Neural cell (in vitro differentiated cells): ENCODE data around the gene STAC. TPM values are rescaled to one million over a fixed set of nuclear protein-coding genes. Genes with fewer than 3 reads are reported as not detected.
"Not testable (repeated sequence)": the region's sequence is repeated elsewhere in the genome, so short reads cannot be mapped to it uniquely, and the experiment has no call there.

Experiments
- H2AFZ ChIP-seq: fragments of 200-600, 300-800 bp; sonication (generic), shearing (Covaris generic); 2 replicates; pipeline ENCODE4 v1.6.0; 2014; ENCODE audit warnings: low read depth, mild to moderate bottlenecking, antibody characterized with exemption, low read length, moderate library complexity
- H3F3A ChIP-seq: fragments of 200-600 bp; shearing (Covaris generic); 2 replicates; pipeline ENCODE4 v1.6.1; 2016; ENCODE audit warnings: mild to moderate bottlenecking, moderate library complexity, mixed read lengths, antibody characterized with exemption, low read length; ENCODE audit not compliant: insufficient read depth, poor library complexity, severe bottlenecking
- H3K27ac ChIP-seq: fragments of 200-600, 300-800 bp; sonication (generic), shearing (Covaris generic); 2 replicates; pipeline ENCODE4 v1.5.1; 2014; ENCODE audit warnings: mild to moderate bottlenecking, low read length, moderate library complexity
- H3K27me3 ChIP-seq: fragments of 300-800, 200-600 bp; sonication (generic), shearing (Covaris generic); 2 replicates; pipeline ENCODE4 v1.6.0; 2014; ENCODE audit warnings: mild to moderate bottlenecking, low read depth, low read length, moderate library complexity; ENCODE audit not compliant: insufficient read depth
- H3K36me3 ChIP-seq: fragments of 300-800, 200-600 bp; sonication (generic), shearing (Covaris generic); 2 replicates; pipeline ENCODE4 v1.5.1; 2014; ENCODE audit warnings: mild to moderate bottlenecking, antibody characterized with exemption, low read length, moderate library complexity; ENCODE audit not compliant: insufficient read depth
- H3K4me2 ChIP-seq: fragments of 300-800, 200-600 bp; sonication (generic), shearing (Covaris generic); 2 replicates; pipeline ENCODE4 v1.6.0; 2014; ENCODE audit warnings: mild to moderate bottlenecking, low read length
- H3K4me3 ChIP-seq: fragments of 300-800, 200-600 bp; sonication (generic), shearing (Covaris generic); 2 replicates; pipeline ENCODE4 v1.5.1; 2014; ENCODE audit warnings: mild to moderate bottlenecking, low read length, moderate library complexity
- H3K79me2 ChIP-seq: fragments of 200-600 bp; shearing (Covaris generic); replicated peaks from 2 replicates; pipeline ENCODE4 v1.6.0; 2014; ENCODE audit warnings: mild to moderate bottlenecking, low read length, moderate library complexity; ENCODE audit not compliant: insufficient read depth
- H3K9ac ChIP-seq: fragments of 300-800, 200-600 bp; sonication (generic), shearing (Covaris generic); 2 replicates; pipeline ENCODE4 v1.6.1; 2016; ENCODE audit warnings: mild to moderate bottlenecking, low read length, mixed read lengths
- H3K9me2 ChIP-seq: fragments of 200-600 bp; shearing (Covaris generic); 2 replicates; pipeline ENCODE4 v1.6.1; 2016; ENCODE audit warnings: mild to moderate bottlenecking, low read length, mixed read lengths; ENCODE audit not compliant: insufficient read depth
- H3K9me3 ChIP-seq: fragments of 200-600, 300-800 bp; sonication (generic), shearing (Covaris generic); 2 replicates; pipeline ENCODE4 v1.6.1; 2016; ENCODE audit warnings: mild to moderate bottlenecking, mixed run types, low read length, moderate library complexity, mixed read lengths
- H4K20me1 ChIP-seq: fragments of 200-600 bp; shearing (Covaris generic); 2 replicates; pipeline ENCODE4 v1.6.1; 2016; ENCODE audit warnings: mild to moderate bottlenecking, mixed run types; ENCODE audit not compliant: insufficient read depth
- EP300 ChIP-seq: fragments of 450-650 bp; conservative IDR thresholded peaks from 2 replicates; pipeline ENCODE4 v1.6.1; 2014; ENCODE audit warnings: antibody characterized with exemption, mild to moderate bottlenecking, moderate library complexity; ENCODE audit not compliant: poor library complexity, severe bottlenecking
- EZH2 ChIP-seq: fragments of 200-600, 300-800 bp; shearing (Covaris generic), sonication (generic); IDR thresholded peaks from 2 replicates; pipeline ENCODE4 v1.6.1; 2014; ENCODE audit warnings: antibody characterized with exemption, low read length, borderline replicate concordance, mild to moderate bottlenecking; ENCODE audit not compliant: insufficient read depth, poor library complexity, severe bottlenecking
- MXI1 ChIP-seq: fragments of 450-650 bp; conservative IDR thresholded peaks from 2 replicates; pipeline ENCODE4 v1.6.1; 2014; ENCODE audit warnings: antibody characterized with exemption, mild to moderate bottlenecking; ENCODE audit not compliant: poor library complexity, severe bottlenecking
- POLR2AphosphoS5 ChIP-seq: IDR thresholded peaks from 2 replicates; pipeline ENCODE4 v1.6.1; 2012
- RAD21 ChIP-seq: fragments of 450-650 bp; conservative IDR thresholded peaks from 2 replicates; pipeline ENCODE4 v1.6.1; 2014; ENCODE audit warnings: antibody characterized with exemption, mild to moderate bottlenecking, moderate library complexity
- SMC3 ChIP-seq: fragments of 450-650 bp; conservative IDR thresholded peaks from 2 replicates; pipeline ENCODE4 v1.6.1; 2014; ENCODE audit warnings: antibody characterized with exemption, mild to moderate bottlenecking, moderate library complexity; ENCODE audit not compliant: poor library complexity
- TAF1 ChIP-seq: IDR thresholded peaks from 2 replicates; pipeline ENCODE4 v1.6.1; 2012; ENCODE audit warnings: low read depth
- polyA plus RNA-seq: library from polyadenylated mRNA; depleted of rRNA; stranded (reverse); fragments of >200 nt; gene quantifications from 2 replicates; pipeline ENCODE4 v1.2.3, GENCODE V29; 2014
- TF ChIP-seq, protein P1 (sequence below): fragments of 450-650 bp; IDR thresholded peaks from 2 replicates; pipeline ENCODE4 v1.5.1; 2014; ENCODE audit warnings: antibody characterized with exemption, mild to moderate bottlenecking, moderate library complexity; ENCODE audit not compliant: poor library complexity, severe bottlenecking
- TF ChIP-seq, protein P2 (sequence below): IDR thresholded peaks from 2 replicates; pipeline ENCODE4 v1.6.1; 2012; ENCODE audit warnings: borderline replicate concordance

Gene STAC
- polyA plus RNA-seq, 1 donor from 2014 or later = 4.5 TPM

DNA sequence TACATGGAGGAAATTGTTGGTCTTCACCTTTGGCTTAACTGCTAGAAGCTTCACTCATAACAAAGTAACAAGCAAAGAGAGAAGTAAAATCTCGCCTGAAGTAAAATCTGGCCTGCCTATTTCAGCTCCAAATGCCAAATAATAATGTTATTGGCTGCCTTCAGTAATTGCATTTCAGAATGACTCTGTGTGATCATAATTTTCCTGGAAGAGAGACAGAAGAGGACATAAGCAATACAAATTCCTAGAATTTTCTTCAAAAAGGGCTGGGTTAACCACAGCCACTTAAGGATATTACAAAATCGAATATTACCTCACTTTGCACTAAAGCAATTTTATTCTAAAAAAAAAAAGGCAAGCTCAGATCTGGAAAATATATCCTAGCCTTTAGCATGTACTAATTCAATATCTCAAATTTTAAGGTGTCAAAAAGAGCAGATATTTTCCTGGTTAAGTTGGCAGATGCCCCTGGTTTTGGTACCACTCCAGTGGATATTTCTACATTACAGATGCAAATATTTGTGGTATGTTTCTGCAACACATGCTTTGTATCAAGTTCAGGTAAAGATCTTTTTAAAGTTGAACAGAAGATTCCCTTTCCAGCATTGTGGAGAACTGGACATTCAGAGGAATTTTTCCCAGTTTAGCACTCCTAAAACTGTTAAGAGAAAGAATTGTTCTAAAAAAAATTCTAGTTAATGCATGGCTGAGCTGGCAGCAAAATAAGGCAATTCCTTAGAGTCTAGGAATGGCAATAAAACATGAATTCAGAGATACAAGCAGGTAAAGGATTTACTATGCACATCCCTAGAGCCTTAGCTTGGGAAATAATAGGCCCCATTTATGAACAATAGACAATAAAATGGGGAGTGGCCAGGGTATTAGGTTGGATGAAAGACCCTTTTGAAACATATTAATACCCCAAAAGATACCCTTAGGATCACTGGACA lies 116.7 kb downstream of the STAC start:
- H3K4me2 ChIP-seq = no peak overlapping the region
- no peak overlapping the region for H3K4me3 ChIP-seq
- no peaks in the 10 kb centered on the region for H3F3A ChIP-seq
- H3K9me3 ChIP-seq = no peaks in the 10 kb centered on the region
- no peak overlapping the region for H3K9ac ChIP-seq
- TF ChIP-seq SMC3 = no peak
- TF ChIP-seq EP300 = no peak
- TF ChIP-seq, protein P1, sequence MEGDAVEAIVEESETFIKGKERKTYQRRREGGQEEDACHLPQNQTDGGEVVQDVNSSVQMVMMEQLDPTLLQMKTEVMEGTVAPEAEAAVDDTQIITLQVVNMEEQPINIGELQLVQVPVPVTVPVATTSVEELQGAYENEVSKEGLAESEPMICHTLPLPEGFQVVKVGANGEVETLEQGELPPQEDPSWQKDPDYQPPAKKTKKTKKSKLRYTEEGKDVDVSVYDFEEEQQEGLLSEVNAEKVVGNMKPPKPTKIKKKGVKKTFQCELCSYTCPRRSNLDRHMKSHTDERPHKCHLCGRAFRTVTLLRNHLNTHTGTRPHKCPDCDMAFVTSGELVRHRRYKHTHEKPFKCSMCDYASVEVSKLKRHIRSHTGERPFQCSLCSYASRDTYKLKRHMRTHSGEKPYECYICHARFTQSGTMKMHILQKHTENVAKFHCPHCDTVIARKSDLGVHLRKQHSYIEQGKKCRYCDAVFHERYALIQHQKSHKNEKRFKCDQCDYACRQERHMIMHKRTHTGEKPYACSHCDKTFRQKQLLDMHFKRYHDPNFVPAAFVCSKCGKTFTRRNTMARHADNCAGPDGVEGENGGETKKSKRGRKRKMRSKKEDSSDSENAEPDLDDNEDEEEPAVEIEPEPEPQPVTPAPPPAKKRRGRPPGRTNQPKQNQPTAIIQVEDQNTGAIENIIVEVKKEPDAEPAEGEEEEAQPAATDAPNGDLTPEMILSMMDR = no peak
- no peak for TF ChIP-seq EZH2
- no peaks in the 10 kb centered on the region for H3K36me3 ChIP-seq
- no peak overlapping the region for H2AFZ ChIP-seq
- H4K20me1 ChIP-seq = no peaks in the 10 kb centered on the region
- no peaks in the 10 kb centered on the region for H3K9me2 ChIP-seq
- no peak overlapping the region for H3K27ac ChIP-seq
- no peaks in the 10 kb centered on the region for H3K79me2 ChIP-seq
- H3K27me3 ChIP-seq = no peaks in the 10 kb centered on the region

- H3F3A ChIP-seq, H3K9ac ChIP-seq, H3K79me2 ChIP-seq, H3K4me3 ChIP-seq, H4K20me1 ChIP-seq, H3K27ac ChIP-seq, H3K36me3 ChIP-seq, H3K9me2 ChIP-seq, H3K4me2 ChIP-seq, H3K9me3 ChIP-seq, H2AFZ ChIP-seq, H3K27me3 ChIP-seq: not testable (repeated sequence)
These were observed 119.7 kb downstream of the STAC start for GRCh38 chr3:36500053-36500452.

DNA sequence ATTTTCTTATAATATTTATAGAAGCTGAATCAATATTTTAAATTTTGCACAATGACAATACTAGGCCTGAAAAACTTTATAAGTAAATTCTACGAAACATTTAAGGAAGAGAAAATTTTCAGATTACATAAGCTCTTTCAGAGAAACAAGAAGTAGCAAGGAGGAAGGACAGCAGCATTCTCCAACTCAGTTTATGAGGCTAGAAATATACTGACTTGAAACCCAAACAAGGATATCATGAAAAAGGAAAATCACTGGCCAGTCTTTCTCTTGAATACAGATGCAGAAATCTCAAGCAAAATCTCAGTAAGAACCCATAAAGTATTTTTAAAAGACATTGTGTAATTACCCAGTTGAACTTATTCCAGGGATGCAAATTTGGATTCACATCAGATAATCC lies 121.3 kb downstream of the STAC start:
- Histone ChIP-seq H3K4me2 (no peak overlapping the region), H3K27ac (no peak overlapping the region), H3K79me2 (no peaks in the 10 kb centered on the region), H3K4me3 (no peak overlapping the region), H3K9me3 (no peaks in the 10 kb centered on the region), H4K20me1 (no peaks in the 10 kb centered on the region), H3K27me3 (no peaks in the 10 kb centered on the region), H3K36me3 (no peaks in the 10 kb centered on the region), H3F3A (no peaks in the 10 kb centered on the region), H3K9me2 (no peaks in the 10 kb centered on the region), H3K9ac (no peak overlapping the region), H2AFZ (no peak overlapping the region)
- TF ChIP-seq EZH2 (no peak), TAF1 (no peak), MXI1 (no peak), RAD21 (no peak), POLR2AphosphoS5 (no peak), EP300 (no peak), SMC3 (no peak)
- TF ChIP-seq, protein P1 = no peak
- TF ChIP-seq, protein P2, sequence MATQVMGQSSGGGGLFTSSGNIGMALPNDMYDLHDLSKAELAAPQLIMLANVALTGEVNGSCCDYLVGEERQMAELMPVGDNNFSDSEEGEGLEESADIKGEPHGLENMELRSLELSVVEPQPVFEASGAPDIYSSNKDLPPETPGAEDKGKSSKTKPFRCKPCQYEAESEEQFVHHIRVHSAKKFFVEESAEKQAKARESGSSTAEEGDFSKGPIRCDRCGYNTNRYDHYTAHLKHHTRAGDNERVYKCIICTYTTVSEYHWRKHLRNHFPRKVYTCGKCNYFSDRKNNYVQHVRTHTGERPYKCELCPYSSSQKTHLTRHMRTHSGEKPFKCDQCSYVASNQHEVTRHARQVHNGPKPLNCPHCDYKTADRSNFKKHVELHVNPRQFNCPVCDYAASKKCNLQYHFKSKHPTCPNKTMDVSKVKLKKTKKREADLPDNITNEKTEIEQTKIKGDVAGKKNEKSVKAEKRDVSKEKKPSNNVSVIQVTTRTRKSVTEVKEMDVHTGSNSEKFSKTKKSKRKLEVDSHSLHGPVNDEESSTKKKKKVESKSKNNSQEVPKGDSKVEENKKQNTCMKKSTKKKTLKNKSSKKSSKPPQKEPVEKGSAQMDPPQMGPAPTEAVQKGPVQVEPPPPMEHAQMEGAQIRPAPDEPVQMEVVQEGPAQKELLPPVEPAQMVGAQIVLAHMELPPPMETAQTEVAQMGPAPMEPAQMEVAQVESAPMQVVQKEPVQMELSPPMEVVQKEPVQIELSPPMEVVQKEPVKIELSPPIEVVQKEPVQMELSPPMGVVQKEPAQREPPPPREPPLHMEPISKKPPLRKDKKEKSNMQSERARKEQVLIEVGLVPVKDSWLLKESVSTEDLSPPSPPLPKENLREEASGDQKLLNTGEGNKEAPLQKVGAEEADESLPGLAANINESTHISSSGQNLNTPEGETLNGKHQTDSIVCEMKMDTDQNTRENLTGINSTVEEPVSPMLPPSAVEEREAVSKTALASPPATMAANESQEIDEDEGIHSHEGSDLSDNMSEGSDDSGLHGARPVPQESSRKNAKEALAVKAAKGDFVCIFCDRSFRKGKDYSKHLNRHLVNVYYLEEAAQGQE = no peak
